GM06990 (cell line): Measurements from ENCODE around the gene MYADML2.
A peak's percentile ranks its signal among the peaks of the same experiment; 100 is the strongest.

Experiments used
- DNase-seq: peaks from one replicate; pipeline ENCODE4 v3.0.0-alpha.2; 2011; ENCODE audit not compliant: insufficient read length; ENCODE audit errors: extremely low read depth
- H3K27me3 ChIP-seq: replicated peaks from 2 replicates; pipeline ENCODE4 v1.6.0; 2011; ENCODE audit warnings: low read length; ENCODE audit not compliant: control insufficient read depth, insufficient read depth
- H3K36me3 ChIP-seq: 2 replicates; pipeline ENCODE4 v1.5.1; 2011; ENCODE audit warnings: low read length; ENCODE audit not compliant: control insufficient read depth, insufficient read depth
- H3K4me3 ChIP-seq: replicated peaks from 2 replicates; pipeline ENCODE4 v1.5.1; 2011; ENCODE audit warnings: low read depth, mild to moderate bottlenecking, control low read depth, low read length
- CTCF ChIP-seq: IDR thresholded peaks from 2 replicates; pipeline ENCODE4 v1.5.1; 2011; ENCODE audit warnings: low read length, control low read depth, mild to moderate bottlenecking, inconsistent platforms; ENCODE audit not compliant: insufficient read depth, poor library complexity, severe bottlenecking

Gene MYADML2

GRCh38 chr17:81925860-81926450, 21.1 kb downstream of the MYADML2 start:
- no peak for DNase-seq
- peaks cover 7% of the 10 kb centered on the region for H3K36me3 ChIP-seq
- peak overlapping the region; percentile 69 for H3K4me3 ChIP-seq
- no peaks in the 10 kb centered on the region for H3K27me3 ChIP-seq
- TF ChIP-seq CTCF: no peak

GRCh38 chr17:81924557-81925532, 22.2 kb downstream of the MYADML2 start:
- DNase-seq: no peak
- Histone ChIP-seq H3K4me3 (no peak overlapping the region), H3K27me3 (no peaks in the 10 kb centered on the region), H3K36me3 (peaks cover 8% of the 10 kb centered on the region)
- no peak for TF ChIP-seq CTCF

DNA sequence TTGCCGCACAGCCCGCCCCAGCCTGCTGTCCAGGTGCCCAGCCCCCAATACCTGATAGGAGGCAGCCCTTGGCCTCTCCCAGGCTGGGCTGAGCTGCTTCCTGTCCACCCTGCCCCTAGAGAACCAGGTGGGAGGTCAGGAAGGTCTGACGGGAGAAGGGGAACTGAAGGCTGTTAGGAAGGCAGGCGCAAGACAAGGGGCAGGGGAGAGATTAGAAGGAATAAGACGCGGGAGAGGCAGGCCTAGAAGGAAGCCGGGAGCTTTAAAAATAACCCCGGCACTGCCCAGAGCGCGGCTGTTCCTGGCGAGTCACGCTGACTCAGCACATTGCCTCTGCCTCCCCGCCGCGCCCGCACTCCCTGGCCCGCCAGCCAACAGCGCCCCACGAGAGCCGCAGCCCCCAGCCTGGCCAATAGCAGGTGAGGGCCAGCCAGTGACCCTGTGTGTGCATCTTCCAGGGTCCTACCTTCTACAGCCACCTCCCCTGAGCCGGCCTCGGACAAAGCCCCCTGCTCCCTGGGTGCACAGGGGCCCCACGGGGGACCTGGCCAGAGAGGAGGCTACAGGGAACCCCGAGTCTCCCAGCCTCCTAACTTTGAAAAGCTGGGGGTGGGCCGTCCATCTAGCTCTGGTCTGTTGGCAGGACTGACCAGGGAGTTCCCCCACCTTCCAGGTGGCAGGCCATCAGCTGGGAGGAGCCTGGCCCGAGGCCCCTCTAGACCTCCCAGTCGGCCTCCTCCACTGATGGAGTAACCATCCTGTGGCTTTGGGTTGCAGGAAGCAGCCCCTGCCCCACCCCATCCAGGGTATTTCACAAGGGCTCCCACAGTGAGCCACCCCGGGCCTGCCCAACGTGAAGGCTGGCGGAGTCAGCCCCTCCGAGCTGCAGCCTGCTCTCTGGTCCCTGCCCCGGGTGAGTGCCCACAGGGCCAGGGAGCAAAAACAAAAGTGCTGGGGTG, 23.5 kb downstream of the MYADML2 start:
- Histone ChIP-seq H3K27me3 (no peaks in the 10 kb centered on the region), H3K4me3 (no peak overlapping the region), H3K36me3 (peaks cover 8% of the 10 kb centered on the region)
- no peak for DNase-seq
- TF ChIP-seq CTCF: no peak

- H3K27me3 ChIP-seq: no peaks in the 10 kb centered on the region
- DNase-seq: no peak
- H3K4me3 ChIP-seq: no peak overlapping the region
- peaks cover 8% of the 10 kb centered on the region for H3K36me3 ChIP-seq
- no peak for TF ChIP-seq CTCF
These were observed 24.3 kb downstream of the MYADML2 start for GRCh38 chr17:81922566-81923301.

DNA sequence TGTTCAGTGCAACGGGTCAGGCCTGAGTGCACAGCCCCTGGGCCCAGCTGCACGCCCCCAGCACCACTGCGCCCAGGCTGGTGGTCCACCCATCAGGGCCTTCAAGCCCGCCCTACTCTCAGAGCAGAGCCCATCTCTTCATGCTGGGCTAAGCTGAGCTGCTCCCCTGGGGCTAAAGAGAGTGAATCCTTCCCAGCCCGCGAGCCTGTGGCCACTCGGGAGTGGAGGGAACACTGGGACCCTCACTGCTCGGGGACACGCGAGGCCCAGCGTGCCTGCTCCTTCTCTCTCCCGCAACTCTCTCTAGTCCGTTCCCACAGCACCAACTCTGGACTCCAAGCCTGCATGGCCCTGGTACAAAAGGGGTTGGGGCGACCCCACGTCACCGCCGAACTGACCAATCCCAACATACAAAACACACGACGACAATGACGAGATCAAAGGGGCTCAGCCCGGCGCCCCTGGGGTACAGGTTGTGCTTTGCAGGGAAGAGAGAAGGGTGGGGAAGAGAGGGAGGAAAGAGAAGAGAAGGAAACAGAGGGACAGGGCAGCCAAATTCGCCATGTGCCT, 25.0 kb downstream of the MYADML2 start:
- Histone ChIP-seq H3K27me3 (no peaks in the 10 kb centered on the region), H3K4me3 (no peak overlapping the region), H3K36me3 (peaks cover 8% of the 10 kb centered on the region)
- no peak for TF ChIP-seq CTCF
- no peak for DNase-seq
